Effector memory CD4-positive, alpha-beta T cell (primary cell): Measurements from ENCODE around the gene OR10D3.

Source experiments
- DNase-seq, 3 donors: peaks; one replicate each; pipeline ENCODE4 v3.0.0-alpha.2; 2020
- H3K27ac ChIP-seq: 2 replicates; pipeline ENCODE4 v1.7.0; 2013; ENCODE audit warnings: mild to moderate bottlenecking, low read length, moderate library complexity; ENCODE audit not compliant: insufficient read depth, poor library complexity, severe bottlenecking
- H3K27me3 ChIP-seq: replicated peaks from 2 replicates; pipeline ENCODE4 v1.7.0; 2013; ENCODE audit warnings: mild to moderate bottlenecking, low read length; ENCODE audit not compliant: insufficient read depth, control insufficient read depth, poor library complexity, severe bottlenecking
- H3K36me3 ChIP-seq: 2 replicates; pipeline ENCODE4 v1.7.0; 2013; ENCODE audit warnings: mild to moderate bottlenecking, low read length, moderate library complexity; ENCODE audit not compliant: control insufficient read depth, insufficient read depth
- H3K4me1 ChIP-seq: 2 replicates; pipeline ENCODE4 v1.7.0; 2013; ENCODE audit warnings: low read length, mild to moderate bottlenecking; ENCODE audit not compliant: control insufficient read depth, insufficient read depth, poor library complexity, severe bottlenecking
- H3K4me3 ChIP-seq: 2 replicates; pipeline ENCODE4 v1.7.0; 2013; ENCODE audit warnings: low read length, low read depth, mild to moderate bottlenecking; ENCODE audit not compliant: insufficient read depth, poor library complexity, severe bottlenecking
- H3K9me3 ChIP-seq: 2 replicates; pipeline ENCODE4 v1.7.0; 2013; ENCODE audit warnings: mild to moderate bottlenecking, low read length, moderate library complexity; ENCODE audit not compliant: control insufficient read depth
- total RNA-seq, 3 donors: gene quantifications; one replicate each; lab custom pipeline; 2026; lab: John Stamatoyannopoulos, UW

The OR10D3 gene
- total RNA-seq: 0 reads per million in 3 donors

- DNase-seq: no peak
- Histone ChIP-seq H3K4me1 (no peaks in the 10 kb centered on the region), H3K27me3 (no peaks in the 10 kb centered on the region), H3K36me3 (no peaks in the 10 kb centered on the region), H3K4me3 (no peak within 1 kb of the TSS), H3K9me3 (no peaks in the 10 kb centered on the region), H3K27ac (no peak within 1 kb of the TSS)
Measured at GRCh38 chr11:124183068-124183467, at the start of gene OR10D3. OR10D3 (plus strand) TSS chr11:124183345; CDS start chr11:124185270, 1,925 bp downstream.

GRCh38 chr11:124143034-124143433, 40.1 kb upstream of the OR10D3 start:
- no peak overlapping the region for H3K27ac ChIP-seq
- no peak for DNase-seq
- H3K4me1 ChIP-seq: no peaks in the 10 kb centered on the region
- H3K9me3 ChIP-seq: no peaks in the 10 kb centered on the region
- peaks cover 3% of the 10 kb centered on the region for H3K36me3 ChIP-seq
- no peaks in the 10 kb centered on the region for H3K27me3 ChIP-seq
- H3K4me3 ChIP-seq: no peak overlapping the region

- Histone ChIP-seq H3K36me3 (peaks cover 3% of the 10 kb centered on the region), H3K9me3 (no peaks in the 10 kb centered on the region), H3K27ac (no peak overlapping the region), H3K4me3 (no peak overlapping the region), H3K4me1 (no peaks in the 10 kb centered on the region), H3K27me3 (no peaks in the 10 kb centered on the region)
- no peak for DNase-seq
Measured at GRCh38 chr11:124147951-124148350, 35.2 kb upstream of the OR10D3 start.

- Histone ChIP-seq H3K4me1 (no peaks in the 10 kb centered on the region), H3K4me3 (no peak overlapping the region), H3K27ac (no peak overlapping the region), H3K36me3 (no peaks in the 10 kb centered on the region), H3K27me3 (no peaks in the 10 kb centered on the region), H3K9me3 (no peaks in the 10 kb centered on the region)
- DNase-seq: no peak
Measured at GRCh38 chr11:124150684-124151083, 32.5 kb upstream of the OR10D3 start.

GRCh38 chr11:124152770-124153407, 30.3 kb upstream of the OR10D3 start:
- DNase-seq: no peak
- Histone ChIP-seq H3K4me1 (no peaks in the 10 kb centered on the region), H3K27me3 (no peaks in the 10 kb centered on the region), H3K36me3 (no peaks in the 10 kb centered on the region), H3K4me3 (no peak overlapping the region), H3K27ac (no peak overlapping the region), H3K9me3 (no peaks in the 10 kb centered on the region)

GRCh38 chr11:124153821-124154220, 29.3 kb upstream of the OR10D3 start:
- no peaks in the 10 kb centered on the region for H3K36me3 ChIP-seq
- H3K27me3 ChIP-seq: no peaks in the 10 kb centered on the region
- H3K4me1 ChIP-seq: no peaks in the 10 kb centered on the region
- DNase-seq: no peak
- no peak overlapping the region for H3K4me3 ChIP-seq
- no peak overlapping the region for H3K27ac ChIP-seq
- no peaks in the 10 kb centered on the region for H3K9me3 ChIP-seq

GRCh38 chr11:124159481-124159880, 23.7 kb upstream of the OR10D3 start:
- Histone ChIP-seq H3K27me3 (no peaks in the 10 kb centered on the region), H3K9me3 (no peaks in the 10 kb centered on the region)

GRCh38 chr11:124160986-124161385, 22.2 kb upstream of the OR10D3 start:
- no peak for DNase-seq
- no peak overlapping the region for H3K4me3 ChIP-seq
- H3K27ac ChIP-seq: no peak overlapping the region
- no peaks in the 10 kb centered on the region for H3K9me3 ChIP-seq
- no peaks in the 10 kb centered on the region for H3K27me3 ChIP-seq
- H3K4me1 ChIP-seq: no peaks in the 10 kb centered on the region
- no peaks in the 10 kb centered on the region for H3K36me3 ChIP-seq

More at GRCh38 chr11:124159481-124159880, 23.7 kb upstream of the OR10D3 start:
- Histone ChIP-seq H3K4me1 (no peaks in the 10 kb centered on the region), H3K4me3 (no peak overlapping the region), H3K27ac (no peak overlapping the region), H3K36me3 (no peaks in the 10 kb centered on the region)
- DNase-seq: no peak

GRCh38 chr11:124167826-124168231, 15.3 kb upstream of the OR10D3 start:
- H3K36me3 ChIP-seq: no peaks in the 10 kb centered on the region
- H3K9me3 ChIP-seq: no peaks in the 10 kb centered on the region
- peaks cover 4% of the 10 kb centered on the region for H3K27me3 ChIP-seq
- H3K4me3 ChIP-seq: no peak overlapping the region
- H3K4me1 ChIP-seq: no peaks in the 10 kb centered on the region
- H3K27ac ChIP-seq: no peak overlapping the region
- DNase-seq: no peak

GRCh38 chr11:124168796-124169195, 14.3 kb upstream of the OR10D3 start:
- Histone ChIP-seq H3K27me3 (peaks cover 4% of the 10 kb centered on the region), H3K4me3 (no peak overlapping the region), H3K27ac (no peak overlapping the region), H3K36me3 (no peaks in the 10 kb centered on the region), H3K4me1 (no peaks in the 10 kb centered on the region), H3K9me3 (no peaks in the 10 kb centered on the region)
- no peak for DNase-seq
